Breast epithelium (tissue), 3 donors: Measurements from ENCODE around the gene TSHR.

Experiments
- POLR2A ChIP-seq: fragments of 450-650 bp; IDR thresholded peaks from one replicate; pipeline ENCODE4 v1.6.1; 2016; ENCODE audit warnings: antibody characterized with exemption, mild to moderate bottlenecking, moderate library complexity
- POLR2AphosphoS5 ChIP-seq, 3 donors: sonication (generic); formaldehyde crosslinking; IDR thresholded peaks; one replicate each; pipeline ENCODE4 v1.6.1; 2017; ENCODE audit warnings: antibody characterized with exemption in 3 of 3
- TF ChIP-seq, protein P1 (sequence below), 3 donors: fragments of 450-650 bp; IDR thresholded peaks; one replicate each; pipeline ENCODE4 v1.5.1; 2016 to 2017; ENCODE audit warnings: antibody characterized with exemption in 3 of 3, mild to moderate bottlenecking in 3 of 3, moderate library complexity in 3 of 3

- TF ChIP-seq, protein P1, sequence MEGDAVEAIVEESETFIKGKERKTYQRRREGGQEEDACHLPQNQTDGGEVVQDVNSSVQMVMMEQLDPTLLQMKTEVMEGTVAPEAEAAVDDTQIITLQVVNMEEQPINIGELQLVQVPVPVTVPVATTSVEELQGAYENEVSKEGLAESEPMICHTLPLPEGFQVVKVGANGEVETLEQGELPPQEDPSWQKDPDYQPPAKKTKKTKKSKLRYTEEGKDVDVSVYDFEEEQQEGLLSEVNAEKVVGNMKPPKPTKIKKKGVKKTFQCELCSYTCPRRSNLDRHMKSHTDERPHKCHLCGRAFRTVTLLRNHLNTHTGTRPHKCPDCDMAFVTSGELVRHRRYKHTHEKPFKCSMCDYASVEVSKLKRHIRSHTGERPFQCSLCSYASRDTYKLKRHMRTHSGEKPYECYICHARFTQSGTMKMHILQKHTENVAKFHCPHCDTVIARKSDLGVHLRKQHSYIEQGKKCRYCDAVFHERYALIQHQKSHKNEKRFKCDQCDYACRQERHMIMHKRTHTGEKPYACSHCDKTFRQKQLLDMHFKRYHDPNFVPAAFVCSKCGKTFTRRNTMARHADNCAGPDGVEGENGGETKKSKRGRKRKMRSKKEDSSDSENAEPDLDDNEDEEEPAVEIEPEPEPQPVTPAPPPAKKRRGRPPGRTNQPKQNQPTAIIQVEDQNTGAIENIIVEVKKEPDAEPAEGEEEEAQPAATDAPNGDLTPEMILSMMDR (IDR thresholded peaks at IDR 0.05): no peak
- TF ChIP-seq POLR2A: no peak
- TF ChIP-seq POLR2AphosphoS5 (IDR thresholded peaks at IDR 0.05): no peak
Measured at GRCh38 chr14:81141426-81141825, 186.0 kb downstream of the TSHR start.
